AG10803 (cell line): Measurements from ENCODE around the gene VWA3A.
"Not testable (repeated sequence)": the region's sequence is repeated elsewhere in the genome, so short reads cannot be mapped to it uniquely, and the experiment has no call there.

Experiments used
- DNase-seq: peaks from one replicate; pipeline ENCODE4 v3.0.0; 2010; ENCODE audit warnings: low read depth
- H3K4me3 ChIP-seq: 2 replicates; pipeline ENCODE4 v1.5.1; 2011; ENCODE audit warnings: mild to moderate bottlenecking, low read length, control low read depth
- CTCF ChIP-seq: conservative IDR thresholded peaks from 2 replicates; pipeline ENCODE4 v1.5.1; 2011; ENCODE audit warnings: mild to moderate bottlenecking, low read length, control low read depth, inconsistent platforms

Gene VWA3A

GRCh38 chr16:22152316-22152715 lies 60.0 kb downstream of the VWA3A start:
- no peak for DNase-seq

GRCh38 chr16:22153078-22153477 lies 60.7 kb downstream of the VWA3A start:
- not testable (repeated sequence) for DNase-seq, H3K4me3 ChIP-seq

More at GRCh38 chr16:22152316-22152715, 60.0 kb downstream of the VWA3A start:
- no peak overlapping the region for H3K4me3 ChIP-seq
- TF ChIP-seq CTCF, result no peak

- no peak for DNase-seq
- no peak overlapping the region for H3K4me3 ChIP-seq
- TF ChIP-seq CTCF, result no peak
These were observed 69.1 kb downstream of the VWA3A start for GRCh38 chr16:22161401-22161800.

- TF ChIP-seq CTCF, result no peak
- no peak within 1 kb of the TSS for H3K4me3 ChIP-seq
- no peak for DNase-seq
These were observed 69.8 kb downstream of the VWA3A start, which contains the start of gene SDR42E2 for GRCh38 chr16:22161999-22162655. Gene SDR42E2, plus strand, starts transcription at chr16:22162506. Its CDS starts 3,077 bp downstream, at chr16:22165583.

GRCh38 chr16:22162656-22163009 lies 70.3 kb downstream of the VWA3A start:
- no peak overlapping the region for H3K4me3 ChIP-seq
- TF ChIP-seq CTCF, result no peak
- no peak for DNase-seq

- DNase-seq, result no peak
- H3K4me3 ChIP-seq, result no peak overlapping the region
- TF ChIP-seq CTCF, result no peak
These were observed 71.5 kb downstream of the VWA3A start for GRCh38 chr16:22163806-22164205.

GRCh38 chr16:22164482-22164881 lies 72.1 kb downstream of the VWA3A start:
- no peak for TF ChIP-seq CTCF
- no peak overlapping the region for H3K4me3 ChIP-seq
- DNase-seq, result no peak
